Measurements from ENCODE around the gene HLA-A.

- TF ChIP-seq CTCF (conservative IDR thresholded peaks at IDR 0.05; ENCODE audit: low read depth in 2 of 2), result no peak
- TF ChIP-seq EZH2 (IDR thresholded peaks at IDR 0.05; ENCODE audit: low read depth, unreplicated experiment), result no peak
- no peak for TF ChIP-seq POLR2AphosphoS5 (IDR thresholded peaks at IDR 0.05; ENCODE audit: low read depth)
- no peak for TF ChIP-seq REST (IDR thresholded peaks at IDR 0.05; ENCODE audit: unreplicated experiment)
- TF ChIP-seq EZH2phosphoT487 (IDR thresholded peaks at IDR 0.05; ENCODE audit: unreplicated experiment), result no peak
- TF ChIP-seq ZNF114 (CRISPR knock-in tag; IDR thresholded peaks at IDR 0.05), result no peak
- TF ChIP-seq CREB1 (CRISPR knock-in tag; IDR thresholded peaks at IDR 0.05; ENCODE audit: low read depth), result no peak
- no peak for TF ChIP-seq ZNF331 (CRISPR knock-in tag; IDR thresholded peaks at IDR 0.05; ENCODE audit: low read depth)
- TF ChIP-seq ETS1 (IDR thresholded peaks at IDR 0.05), result no peak
- no peak for TF ChIP-seq ZNF462 (CRISPR knock-in tag; IDR thresholded peaks at IDR 0.05)
- TF ChIP-seq JUNB (IDR thresholded peaks at IDR 0.05; ENCODE audit: unreplicated experiment), result no peak
These were observed 46.9 kb downstream of the HLA-A start for GRCh38 chr6:29989211-29989610.
